ENCODE measurements around the gene PALLD. TPM values are rescaled to one million over a fixed set of nuclear protein-coding genes. Genes with fewer than 3 reads are reported as not detected.

The PALLD gene
- total RNA-seq, 4 donors from 2014 or later = 71.8 to 106 (median 83.3) TPM

GRCh38 chr4:168919706-168920324, 423.0 kb downstream of the PALLD start:
- H3K36me3 ChIP-seq = peaks cover 40% of the 10 kb centered on the region
- no peak for DNase-seq (ENCODE audit: low spot score in 2 of 2)

GRCh38 chr4:168920441-168921065, 423.7 kb downstream of the PALLD start:
- 82% methylated on average over 6 of the region's 6 CpGs for WGBS
- peaks cover 42% of the 10 kb centered on the region for H3K36me3 ChIP-seq

More at GRCh38 chr4:168919706-168920324, 423.0 kb downstream of the PALLD start:
- Histone ChIP-seq H3K4me3 (no peak overlapping the region), H3K27me3 (no peaks in the 10 kb centered on the region), H3K27ac (no peak overlapping the region), H3K9me3 (no peaks in the 10 kb centered on the region), H3K4me1 (no peaks in the 10 kb centered on the region)
- TF ChIP-seq CTCF (IDR thresholded peaks at IDR 0.05) (no peak), EP300 (IDR thresholded peaks at IDR 0.05) (no peak), POLR2A (IDR thresholded peaks at IDR 0.05) (no peak), POLR2AphosphoS5 (IDR thresholded peaks at IDR 0.05) (no peak)
- WGBS = 88% methylated on average over 4 of the region's 4 CpGs

GRCh38 chr4:168923526-168924194, 426.8 kb downstream of the PALLD start:
- Histone ChIP-seq H3K27ac (no peak overlapping the region), H3K36me3 (peaks cover 65% of the 10 kb centered on the region), H3K4me1 (no peaks in the 10 kb centered on the region), H3K9me3 (no peaks in the 10 kb centered on the region), H3K4me3 (no peak overlapping the region), H3K27me3 (no peaks in the 10 kb centered on the region)
- DNase-seq (ENCODE audit: low spot score in 2 of 2) = no peak
- 28% methylated on average over 3 of the region's 3 CpGs for WGBS
- TF ChIP-seq POLR2A (IDR thresholded peaks at IDR 0.05) = no peak
- TF ChIP-seq CTCF (IDR thresholded peaks at IDR 0.05) = peak; percentile 62 to 73

More at GRCh38 chr4:168920441-168921065, 423.7 kb downstream of the PALLD start:
- Histone ChIP-seq H3K27ac (no peak overlapping the region), H3K4me3 (no peak overlapping the region), H3K27me3 (no peaks in the 10 kb centered on the region), H3K9me3 (no peaks in the 10 kb centered on the region), H3K4me1 (no peaks in the 10 kb centered on the region)
- no peak for DNase-seq (ENCODE audit: low spot score in 2 of 2)
- TF ChIP-seq POLR2AphosphoS5 (IDR thresholded peaks at IDR 0.05) = no peak
- no peak for TF ChIP-seq CTCF (IDR thresholded peaks at IDR 0.05)
- no peak for TF ChIP-seq EP300 (IDR thresholded peaks at IDR 0.05)
- no peak for TF ChIP-seq POLR2A (IDR thresholded peaks at IDR 0.05)

- no peak for TF ChIP-seq CTCF (IDR thresholded peaks at IDR 0.05)
- TF ChIP-seq POLR2A (IDR thresholded peaks at IDR 0.05) = no peak
- no peak for TF ChIP-seq POLR2AphosphoS5 (IDR thresholded peaks at IDR 0.05)
- no peak for TF ChIP-seq EP300 (IDR thresholded peaks at IDR 0.05)
- DNase-seq (ENCODE audit: low spot score in 2 of 2) = no peak
- H3K4me3 ChIP-seq = no peak overlapping the region
- H3K9me3 ChIP-seq = no peaks in the 10 kb centered on the region
- H3K4me1 ChIP-seq = no peaks in the 10 kb centered on the region
- H3K36me3 ChIP-seq = peaks cover 68% of the 10 kb centered on the region
- no peaks in the 10 kb centered on the region for H3K27me3 ChIP-seq
- H3K27ac ChIP-seq = no peak overlapping the region
- WGBS = 93% methylated on average over 2 of the region's 2 CpGs
Observed at GRCh38 chr4:168924667-168925066, 427.8 kb downstream of the PALLD start.

Measured in suprapubic skin (tissue), 4 donors.